ENCODE data around the gene IL10RA. TPM values are rescaled to one million over a fixed set of nuclear protein-coding genes. Genes with fewer than 3 reads are reported as not detected.

The IL10RA gene
- total and polyA plus RNA-seq, 9 of the 15 experiments (the other 6 are each of a cell fraction or from before 2014, with no cell fraction given) = 0.17 to 17.3 (median 2.9) TPM

- TF ChIP-seq JUN (IDR thresholded peaks at IDR 0.05; ENCODE audit: borderline replicate concordance, low read depth, low read length) (0 out of 2 replicates have a peak, but pooled peaks have one; percentile 19), JUN (CRISPR knock-in tag; IDR thresholded peaks at IDR 0.05; ENCODE audit: borderline replicate concordance) (no peak), ARID1B (IDR thresholded peaks at IDR 0.05) (peak; percentile 75), RFX7 (CRISPR knock-in tag; IDR thresholded peaks at IDR 0.05) (no peak), JUND (IDR thresholded peaks at IDR 0.05; ENCODE audit: borderline replicate concordance, low read depth, low read length) (peak; percentile 59; the same call in 1 of the 2 replicates), JUND (tag; IDR thresholded peaks at IDR 0.05; ENCODE audit: borderline replicate concordance, low read depth, low read length) (no peak; the same call in 2 of the 3 replicates), CTBP1 (IDR thresholded peaks at IDR 0.05; ENCODE audit: borderline replicate concordance) (no peak), TAL1 (IDR thresholded peaks at IDR 0.05) (peak; percentile 21; the same call in 1 of the 2 replicates), BRD4 (IDR thresholded peaks at IDR 0.05) (no peak), ETV6 (IDR thresholded peaks at IDR 0.05; ENCODE audit: borderline replicate concordance in 1 of 2, low read depth in 2 of 2, low read length in 1 of 2) (no peak), ETV6 (CRISPR knock-in tag; IDR thresholded peaks at IDR 0.05; ENCODE audit: borderline replicate concordance) (no peak), FOXJ2 (tag; IDR thresholded peaks at IDR 0.05) (no peak), CAMTA2 (CRISPR knock-in tag; conservative IDR thresholded peaks at IDR 0.05) (no peak), FOSL1 (tag; conservative IDR thresholded peaks at IDR 0.05) (peak; percentile 67)
Observed at GRCh38 chr11:117980280-117980679, 5.9 kb upstream of the IL10RA start (continued).

- no peak for ATAC-seq
- TF ChIP-seq SLC30A9 (CRISPR knock-in tag; IDR thresholded peaks at IDR 0.05) (no peak), RBM22 (IDR thresholded peaks at IDR 0.05; ENCODE audit: low read depth, low read length, poor library complexity, severe bottlenecking) (no peak), RAD21 (CRISPR knock-in tag; conservative IDR thresholded peaks at IDR 0.05 in 1 of 2, IDR thresholded peaks at IDR 0.05 in 1 of 2) (no peak), POLR2AphosphoS5 (IDR thresholded peaks at IDR 0.05; ENCODE audit: control insufficient read depth, insufficient read depth, low read depth, low read length) (no peak), ZNF280B (CRISPR knock-in tag; IDR thresholded peaks at IDR 0.05) (no peak), HLTF (IDR thresholded peaks at IDR 0.05) (no peak), ATF6 (CRISPR knock-in tag; IDR thresholded peaks at IDR 0.05) (no peak), CAMTA2 (CRISPR knock-in tag; conservative IDR thresholded peaks at IDR 0.05) (no peak)
Observed at GRCh38 chr11:117980720-117981119, 5.5 kb upstream of the IL10RA start.

More at GRCh38 chr11:117980720-117981119, 5.5 kb upstream of the IL10RA start:
- H3K9me1 ChIP-seq (ENCODE audit: control insufficient read depth, insufficient read depth, low read length) = no peaks in the 10 kb centered on the region
- no TSS peak for BruUV-seq (replicated peaks)
- no peaks in the 10 kb centered on the region for H3K9me3 ChIP-seq (replicated peaks; ENCODE audit: control insufficient read depth, insufficient read depth, low read depth, low read length)
- intact Hi-C loops (cut with micrococcal nuclease) = no loop called here
- no peak overlapping the region for H3K27ac ChIP-seq (ENCODE audit: extremely low read depth, low read depth, low read length)
- POLR2A ChIA-PET = interaction anchor here (0.7 to 1.4 kb wide), 3 partner anchors 10 to 135 kb away, joined by 3 to 5 read pairs (median 4); no protein-coding TSS in a partner anchor
- no peaks in the 10 kb centered on the region for H4K20me1 ChIP-seq (replicated peaks; ENCODE audit: control insufficient read depth, insufficient read depth, low read length)
- H3K27me3 ChIP-seq (ENCODE audit: control insufficient read depth in 2 of 2, insufficient read depth in 2 of 2, low read length in 2 of 2) = no peaks in the 10 kb centered on the region
- H2AFZ ChIP-seq (ENCODE audit: low read depth, low read length) = no peak overlapping the region
- CTCF ChIA-PET (ENCODE audit: low intra/inter-chr PET ratio) = no interaction called here
- H3K9ac ChIP-seq (ENCODE audit: insufficient read depth in 1 of 2, low read depth in 2 of 2, low read length in 2 of 2) = peak overlapping the region in 1 of 2 experiments; percentile 14; a peak in 1 of 4 replicates
- H3K4me3 ChIP-seq = no peak overlapping the region
- 84% methylated on average over 3 of the region's 3 CpGs for WGBS (ENCODE audit: insufficient coverage, low coverage, missing lambda C conversion rate)
- peaks cover 16 to 29% of the 10 kb centered on the region in 2 experiments for H3K4me1 ChIP-seq (replicated peaks in 1 of 2; ENCODE audit: control insufficient read depth in 2 of 2, insufficient read depth in 2 of 2, low read length in 2 of 2)
- H3K4me2 ChIP-seq (ENCODE audit: insufficient read depth, low read length) = no peak overlapping the region
- no peak for FAIRE-seq
- H3K79me2 ChIP-seq (ENCODE audit: control insufficient read depth, insufficient read depth, low read length) = peaks cover 2% of the 10 kb centered on the region; the same call in 1 of the 3 replicates
- in situ Hi-C loops (cut with MboI) = no loop called here
- no peak for DNase-seq (ENCODE audit: extremely low read depth in 1 of 4, low spot score in 3 of 4)
- no peaks in the 10 kb centered on the region; the same call in 2 of the 3 replicates for H3K36me3 ChIP-seq (ENCODE audit: control insufficient read depth, insufficient read depth, low read length)
